Calu3 (cell line): ENCODE data around the gene MYO7A. TPM values are rescaled to one million over a fixed set of nuclear protein-coding genes. Genes with fewer than 3 reads are reported as not detected.

Source experiments
- BruUV-seq: library from RNA; stranded (reverse); fragments of 400-500 nt; replicated peaks from 2 replicates; lab custom pipeline; 2021; lab: Mats Ljungman, UMichigan
- CTCF ChIA-PET: fragments of 300-600 bp; sonication (Branson Sonifier 250); formaldehyde crosslinking; loops from one replicate; lab custom pipeline; 2022; ENCODE audit warnings: antibody characterized with exemption; lab: Charles Lee
- DNase-seq: peaks from one replicate; pipeline ENCODE4 v3.0.0; 2022
- H3K27ac Mint-ChIP-seq: one replicate; pipeline ENCODE4 v1.8.0; 2022; ENCODE audit warnings: mixed read lengths; ENCODE audit not compliant: unreplicated experiment
- H3K27me3 Mint-ChIP-seq: one replicate; pipeline ENCODE4 v1.8.0; 2022; ENCODE audit warnings: mixed read lengths; ENCODE audit not compliant: unreplicated experiment
- H3K36me3 Mint-ChIP-seq: one replicate; pipeline ENCODE4 v1.8.0; 2022; ENCODE audit warnings: mild to moderate bottlenecking, moderate library complexity, mixed read lengths; ENCODE audit not compliant: insufficient read depth, unreplicated experiment
- H3K4me1 Mint-ChIP-seq: one replicate; pipeline ENCODE4 v1.8.0; 2022; ENCODE audit warnings: mild to moderate bottlenecking, low read depth, mixed read lengths; ENCODE audit not compliant: unreplicated experiment
- H3K4me3 Mint-ChIP-seq: one replicate; pipeline ENCODE4 v1.8.0; 2022; ENCODE audit warnings: mild to moderate bottlenecking, low read depth, moderate library complexity, mixed read lengths; ENCODE audit not compliant: unreplicated experiment
- H3K9me3 Mint-ChIP-seq: one replicate; pipeline ENCODE4 v1.8.0; 2022; ENCODE audit warnings: low read depth, mixed read lengths; ENCODE audit not compliant: unreplicated experiment
- CTCF ChIP-seq: fragments of 200-600 bp; IDR thresholded peaks from one replicate; pipeline ENCODE4 v1.8.0; 2022; ENCODE audit warnings: antibody characterized with exemption; ENCODE audit not compliant: unreplicated experiment
- intact Hi-C: fragments of 100-400 bp; cut with micrococcal nuclease; formaldehyde crosslinking; loops from one replicate; pipeline ENCODE4 v1.10.0; 2022; ENCODE audit not compliant: unreplicated experiment
- total RNA-seq: library from RNA; stranded (reverse); gene quantifications from 2 replicates; pipeline ENCODE4 v1.2.3, GENCODE V29; 2022

Gene MYO7A
- total RNA-seq, 1 experiment from 2014 or later = 3.7 TPM

GRCh38 chr11:77180346-77180745 lies 52.3 kb downstream of the MYO7A start:
- CTCF ChIA-PET = no interaction called here
- no peak for TF ChIP-seq CTCF
- no peaks in the 10 kb centered on the region for H3K9me3 Mint-ChIP-seq
- DNase-seq = no peak
- H3K4me1 Mint-ChIP-seq = no peaks in the 10 kb centered on the region
- H3K27me3 Mint-ChIP-seq = peaks cover 28% of the 10 kb centered on the region
- intact Hi-C loops = no loop called here
- no peak overlapping the region for H3K4me3 Mint-ChIP-seq
- H3K36me3 Mint-ChIP-seq = peaks cover 6% of the 10 kb centered on the region
- BruUV-seq = no TSS peak
- H3K27ac Mint-ChIP-seq = no peak overlapping the region

- no peak for TF ChIP-seq CTCF
- Mint-ChIP-seq H3K27me3 (peaks cover 35% of the 10 kb centered on the region), H3K4me1 (no peaks in the 10 kb centered on the region), H3K36me3 (peaks cover 6% of the 10 kb centered on the region), H3K27ac (no peak overlapping the region), H3K4me3 (no peak overlapping the region), H3K9me3 (no peaks in the 10 kb centered on the region)
- intact Hi-C loops = no loop called here
- CTCF ChIA-PET = no interaction called here
- no TSS peak for BruUV-seq
- DNase-seq = no peak
Observed at GRCh38 chr11:77181226-77181625, 53.2 kb downstream of the MYO7A start.

DNA sequence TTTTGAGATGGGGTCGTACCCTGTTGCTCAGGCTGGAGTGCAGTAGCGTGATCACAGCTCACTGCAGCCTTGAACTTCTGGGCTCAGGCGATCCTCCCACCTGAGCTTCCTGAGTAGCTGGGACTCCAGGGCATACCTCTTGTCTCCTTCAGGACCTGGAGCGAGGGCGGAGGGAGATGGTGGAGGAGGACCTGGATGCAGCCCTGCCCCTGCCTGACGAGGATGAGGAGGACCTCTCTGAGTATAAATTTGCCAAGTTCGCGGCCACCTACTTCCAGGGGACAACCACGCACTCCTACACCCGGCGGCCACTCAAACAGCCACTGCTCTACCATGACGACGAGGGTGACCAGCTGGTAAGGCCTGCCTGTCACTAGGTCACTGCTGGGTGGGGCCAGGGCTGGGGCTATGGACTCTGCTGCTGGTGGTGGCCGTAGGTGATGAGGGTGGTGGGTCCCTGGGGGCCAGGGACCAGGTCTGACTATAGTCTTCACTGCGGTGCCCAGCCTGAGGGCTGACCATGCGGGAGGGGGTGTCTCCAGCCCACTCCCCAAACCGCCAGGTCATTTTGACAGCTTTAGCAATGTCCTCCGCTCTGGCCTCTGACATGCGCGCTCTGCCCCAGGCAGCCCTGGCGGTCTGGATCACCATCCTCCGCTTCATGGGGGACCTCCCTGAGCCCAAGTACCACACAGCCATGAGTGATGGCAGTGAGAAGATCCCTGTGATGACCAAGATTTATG lies 53.9 kb downstream of the MYO7A start:
- CTCF ChIA-PET = interaction anchor here (0.7 kb wide), 1 partner anchor 50 kb away, joined by 4 read pairs; no protein-coding TSS in a partner anchor
- peaks cover 35% of the 10 kb centered on the region for H3K27me3 Mint-ChIP-seq
- no peak for DNase-seq
- no TSS peak for BruUV-seq
- H3K9me3 Mint-ChIP-seq = no peaks in the 10 kb centered on the region
- intact Hi-C loops = no loop called here
- H3K4me1 Mint-ChIP-seq = no peaks in the 10 kb centered on the region
- no peak overlapping the region for H3K4me3 Mint-ChIP-seq
- peaks cover 6% of the 10 kb centered on the region for H3K36me3 Mint-ChIP-seq
- no peak overlapping the region for H3K27ac Mint-ChIP-seq
- TF ChIP-seq CTCF = no peak

- Mint-ChIP-seq H3K9me3 (no peaks in the 10 kb centered on the region), H3K27ac (no peak overlapping the region), H3K4me3 (no peak overlapping the region), H3K27me3 (peaks cover 35% of the 10 kb centered on the region), H3K36me3 (peaks cover 6% of the 10 kb centered on the region), H3K4me1 (no peaks in the 10 kb centered on the region)
- intact Hi-C loops = no loop called here
- CTCF ChIA-PET = no interaction called here
- BruUV-seq = no TSS peak
- DNase-seq = no peak
- TF ChIP-seq CTCF = no peak
Observed at GRCh38 chr11:77182542-77183430, 54.7 kb downstream of the MYO7A start.
